PFSK-1 (cell line): ENCODE data around the gene CREB3L2.

ENCODE experiments used
- POLR2AphosphoS5 ChIP-seq: IDR thresholded peaks from 2 replicates; pipeline ENCODE4 v1.6.1; 2012; ENCODE audit warnings: low read depth, mild to moderate bottlenecking, control low read depth, low read length, moderate library complexity
- REST ChIP-seq, 2 experiments: IDR thresholded peaks; 2 replicates each; pipeline versions ENCODE4 v1.6.1 to v1.8.0; 2011 to 2012; ENCODE audit warnings: low read depth in 2 of 2, low read length in 2 of 2, control low read depth in 1 of 2, inconsistent platforms in 1 of 2, mild to moderate bottlenecking in 1 of 2, moderate library complexity in 1 of 2; ENCODE audit not compliant: insufficient read depth in 1 of 2
- TAF1 ChIP-seq: IDR thresholded peaks from 2 replicates; pipeline ENCODE4 v1.6.1; 2012; ENCODE audit warnings: low read length, control low read depth, borderline replicate concordance; ENCODE audit not compliant: insufficient read depth

- TF ChIP-seq TAF1 (no peak), REST (IDR thresholded peaks at IDR 0.05; ENCODE audit: insufficient read depth in 1 of 2, low read depth in 2 of 2, low read length in 2 of 2) (peak; percentile 44 to 49; a peak in 1 of 4 replicates), POLR2AphosphoS5 (no peak)
Observed at GRCh38 chr7:137970253-137970975, 31.5 kb downstream of the CREB3L2 start.
